Muscle layer of duodenum (tissue), 2 donors: ENCODE data around the gene GNE.

Experiments
- H3K27ac ChIP-seq: one replicate; pipeline ENCODE4 v1.7.0; 2013; ENCODE audit warnings: mild to moderate bottlenecking, low read length
- H3K27me3 ChIP-seq: one replicate; pipeline ENCODE4 v1.7.0; 2013; ENCODE audit warnings: low read depth, mild to moderate bottlenecking, control low read depth, low read length
- H3K36me3 ChIP-seq, 2 donors: one replicate each; pipeline ENCODE4 v1.7.0; 2013; ENCODE audit warnings: low read length in 2 of 2, control low read depth in 1 of 2, mild to moderate bottlenecking in 1 of 2; ENCODE audit not compliant: insufficient read depth in 2 of 2, control insufficient read depth in 1 of 2
- H3K4me1 ChIP-seq, 2 donors: one replicate each; pipeline ENCODE4 v1.7.0; 2013; ENCODE audit warnings: low read length in 2 of 2, mild to moderate bottlenecking in 2 of 2, control low read depth in 1 of 2, moderate library complexity in 1 of 2; ENCODE audit not compliant: insufficient read depth in 2 of 2, control insufficient read depth in 1 of 2
- H3K4me3 ChIP-seq, 2 donors: one replicate each; pipeline ENCODE4 v1.7.0; 2013; ENCODE audit warnings: low read length in 2 of 2, low read depth in 1 of 2, mild to moderate bottlenecking in 1 of 2
- H3K9me3 ChIP-seq, 2 donors: one replicate each; pipeline ENCODE4 v1.7.0; 2013; ENCODE audit warnings: low read length in 2 of 2, control low read depth in 1 of 2, mild to moderate bottlenecking in 1 of 2; ENCODE audit not compliant: control insufficient read depth in 1 of 2
- donor health status: healthy.

GNE gene

GRCh38 chr9:36165826-36166167, 92.5 kb downstream of the GNE start:
- Histone ChIP-seq H3K27me3 (no peaks in the 10 kb centered on the region), H3K4me3 (peak overlapping the region; percentile 16 to 79), H3K9me3 (no peaks in the 10 kb centered on the region), H3K36me3 (no peaks in the 10 kb centered on the region), H3K27ac (peak overlapping the region; percentile 45), H3K4me1 (peaks cover 8 to 48% of the 10 kb centered on the region in 2 donors)

GRCh38 chr9:36164989-36165388, 93.3 kb downstream of the GNE start:
- H3K4me3 ChIP-seq, result no peak overlapping the region
- H3K9me3 ChIP-seq, result no peaks in the 10 kb centered on the region
- no peaks in the 10 kb centered on the region for H3K27me3 ChIP-seq
- H3K36me3 ChIP-seq, result no peaks in the 10 kb centered on the region
- peaks cover 8 to 48% of the 10 kb centered on the region in 2 donors for H3K4me1 ChIP-seq
- peak overlapping the region; percentile 46 for H3K27ac ChIP-seq
